ENCODE results near the gene TBRG4.

The TBRG4 gene

DNA sequence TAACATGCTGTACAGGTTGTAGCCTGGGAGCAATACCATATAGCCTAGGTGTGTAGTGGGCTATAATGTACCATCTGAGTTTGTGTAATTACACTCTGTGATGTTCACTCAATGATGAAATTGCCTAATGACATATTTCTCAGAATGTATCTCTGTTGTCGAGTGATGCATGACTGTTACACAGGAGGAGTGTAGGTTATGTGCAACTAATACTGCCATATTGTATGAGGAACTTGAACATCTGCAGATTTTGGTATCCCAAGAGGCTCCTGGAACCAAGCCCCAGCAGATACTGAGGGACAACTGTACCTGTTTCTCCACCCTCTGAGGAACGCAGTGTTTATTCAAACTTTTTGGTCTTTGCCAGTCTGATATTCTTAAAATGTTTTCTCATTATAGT lies 61.3 kb downstream of the TBRG4 start:
- DNase-seq: no peak
